ENCODE data around the gene EGFL8. TPM values are rescaled to one million over a fixed set of nuclear protein-coding genes. Genes with fewer than 3 reads are reported as not detected.

The EGFL8 gene
- total RNA-seq, 1 donor from 2014 or later = 13.3 TPM

DNA sequence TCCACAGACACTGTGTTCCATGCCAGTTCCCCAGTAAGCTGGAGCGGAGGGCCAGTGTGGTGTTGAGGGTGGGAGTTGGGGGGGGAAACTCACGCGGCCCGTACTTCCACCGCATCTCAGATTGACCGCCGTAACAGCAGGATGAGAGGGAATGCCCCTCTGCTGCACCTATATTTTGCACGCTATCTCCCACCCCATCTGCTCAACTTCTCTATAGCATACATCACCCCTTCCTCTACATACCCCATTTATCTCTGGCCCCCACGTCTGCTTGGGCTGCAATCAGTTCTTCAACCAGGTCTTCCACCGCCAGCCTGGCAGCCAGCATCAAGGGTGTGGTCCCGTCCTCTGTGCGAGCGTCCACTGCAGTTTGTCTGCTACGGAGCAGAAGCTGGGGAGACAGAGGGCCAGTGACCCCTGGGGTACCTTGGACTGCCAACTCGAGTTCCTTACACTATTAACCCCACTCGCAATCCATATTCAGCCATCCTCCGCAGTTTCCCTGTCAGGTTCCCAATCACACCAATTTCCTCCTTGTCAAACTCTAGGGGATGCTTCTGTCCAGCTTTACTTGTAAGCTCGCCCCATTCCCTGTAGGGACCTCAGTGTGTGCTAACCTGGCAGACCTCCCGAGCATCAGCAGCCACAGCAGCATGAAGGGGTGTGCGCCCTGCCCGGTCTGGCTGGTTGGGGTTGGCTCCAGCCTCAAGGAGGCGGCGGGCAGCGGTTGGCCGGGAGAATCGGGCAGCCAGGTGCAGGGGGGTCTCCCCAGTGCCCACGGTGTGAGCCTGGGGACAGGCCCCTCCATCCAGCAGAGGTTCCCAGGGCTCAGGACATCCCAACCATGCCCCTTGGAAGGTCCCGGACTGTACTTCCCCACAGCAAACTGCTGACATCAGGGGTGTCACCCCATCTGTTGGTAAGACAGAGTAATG lies 32.6 kb downstream of the EGFL8 start:
- TF ChIP-seq POLR2AphosphoS5 (IDR thresholded peaks at IDR 0.05; ENCODE audit: insufficient read depth in 1 of 2, low read depth in 1 of 2) (no peak), POLR2A (IDR thresholded peaks at IDR 0.05) (no peak)
- TF ChIP-seq, protein P1, sequence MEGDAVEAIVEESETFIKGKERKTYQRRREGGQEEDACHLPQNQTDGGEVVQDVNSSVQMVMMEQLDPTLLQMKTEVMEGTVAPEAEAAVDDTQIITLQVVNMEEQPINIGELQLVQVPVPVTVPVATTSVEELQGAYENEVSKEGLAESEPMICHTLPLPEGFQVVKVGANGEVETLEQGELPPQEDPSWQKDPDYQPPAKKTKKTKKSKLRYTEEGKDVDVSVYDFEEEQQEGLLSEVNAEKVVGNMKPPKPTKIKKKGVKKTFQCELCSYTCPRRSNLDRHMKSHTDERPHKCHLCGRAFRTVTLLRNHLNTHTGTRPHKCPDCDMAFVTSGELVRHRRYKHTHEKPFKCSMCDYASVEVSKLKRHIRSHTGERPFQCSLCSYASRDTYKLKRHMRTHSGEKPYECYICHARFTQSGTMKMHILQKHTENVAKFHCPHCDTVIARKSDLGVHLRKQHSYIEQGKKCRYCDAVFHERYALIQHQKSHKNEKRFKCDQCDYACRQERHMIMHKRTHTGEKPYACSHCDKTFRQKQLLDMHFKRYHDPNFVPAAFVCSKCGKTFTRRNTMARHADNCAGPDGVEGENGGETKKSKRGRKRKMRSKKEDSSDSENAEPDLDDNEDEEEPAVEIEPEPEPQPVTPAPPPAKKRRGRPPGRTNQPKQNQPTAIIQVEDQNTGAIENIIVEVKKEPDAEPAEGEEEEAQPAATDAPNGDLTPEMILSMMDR (IDR thresholded peaks at IDR 0.05) = no peak
- Histone ChIP-seq H3K4me1 (peaks cover 29% of the 10 kb centered on the region), H3K27ac (peak overlapping the region; percentile 99), H3K27me3 (no peaks in the 10 kb centered on the region), H3K4me3 (peak overlapping the region; percentile 72 to 87), H3K36me3 (no peaks in the 10 kb centered on the region), H3K9me3 (no peaks in the 10 kb centered on the region)
- DNase-seq (ENCODE audit: extremely low spot score in 2 of 2) = no peak
- intact Hi-C loops (cut with DNase I) = loop anchor here (5.0 kb wide), 1 partner anchor 80 kb away; no protein-coding TSS in a partner anchor

DNA sequence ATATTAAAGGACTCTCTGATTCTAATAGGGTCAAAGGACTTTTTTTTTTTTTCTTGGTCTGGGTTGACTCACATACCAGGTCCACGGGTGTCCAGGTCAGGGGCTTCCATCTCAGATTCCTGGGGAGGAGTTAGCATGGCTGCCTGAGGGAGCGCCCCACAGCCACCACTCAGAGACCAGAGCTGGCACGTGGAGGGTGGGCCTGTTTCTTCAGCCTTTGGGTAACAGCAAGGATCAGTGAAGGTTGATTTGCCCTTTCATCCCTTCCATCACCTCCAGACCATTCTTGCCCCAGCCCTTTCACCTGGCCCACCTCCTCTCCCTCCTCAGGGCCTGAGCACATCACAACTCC lies 33.9 kb downstream of the EGFL8 start:
- H3K9me3 ChIP-seq = no peaks in the 10 kb centered on the region
- H3K27ac ChIP-seq = no peak overlapping the region
- H3K27me3 ChIP-seq = no peaks in the 10 kb centered on the region
- no peak overlapping the region for H3K4me3 ChIP-seq
- peaks cover 21% of the 10 kb centered on the region for H3K4me1 ChIP-seq
- H3K36me3 ChIP-seq = no peaks in the 10 kb centered on the region
- intact Hi-C loops (cut with DNase I) = loop anchor here (5.0 kb wide), 1 partner anchor 81 kb away; no protein-coding TSS in a partner anchor
- no peak for DNase-seq (ENCODE audit: extremely low spot score in 2 of 2)
- TF ChIP-seq, protein P1 (IDR thresholded peaks at IDR 0.05) = no peak
- no peak for TF ChIP-seq POLR2AphosphoS5 (IDR thresholded peaks at IDR 0.05; ENCODE audit: insufficient read depth in 1 of 2, low read depth in 1 of 2)
- no peak for TF ChIP-seq POLR2A (IDR thresholded peaks at IDR 0.05)

GRCh38 chr6:32198866-32199265 lies 34.5 kb downstream of the EGFL8 start:
- Histone ChIP-seq H3K27ac (no peak overlapping the region), H3K27me3 (no peaks in the 10 kb centered on the region), H3K4me1 (peaks cover 21% of the 10 kb centered on the region), H3K4me3 (no peak overlapping the region), H3K36me3 (no peaks in the 10 kb centered on the region), H3K9me3 (no peaks in the 10 kb centered on the region)
- TF ChIP-seq POLR2AphosphoS5 (IDR thresholded peaks at IDR 0.05; ENCODE audit: insufficient read depth in 1 of 2, low read depth in 1 of 2) (no peak), POLR2A (IDR thresholded peaks at IDR 0.05) (no peak)
- TF ChIP-seq, protein P1 (IDR thresholded peaks at IDR 0.05) = no peak
- intact Hi-C loops (cut with DNase I) = loop anchor here (5.0 kb wide), 1 partner anchor 82 kb away; no protein-coding TSS in a partner anchor
- no peak for DNase-seq (ENCODE audit: extremely low spot score in 2 of 2)

DNA sequence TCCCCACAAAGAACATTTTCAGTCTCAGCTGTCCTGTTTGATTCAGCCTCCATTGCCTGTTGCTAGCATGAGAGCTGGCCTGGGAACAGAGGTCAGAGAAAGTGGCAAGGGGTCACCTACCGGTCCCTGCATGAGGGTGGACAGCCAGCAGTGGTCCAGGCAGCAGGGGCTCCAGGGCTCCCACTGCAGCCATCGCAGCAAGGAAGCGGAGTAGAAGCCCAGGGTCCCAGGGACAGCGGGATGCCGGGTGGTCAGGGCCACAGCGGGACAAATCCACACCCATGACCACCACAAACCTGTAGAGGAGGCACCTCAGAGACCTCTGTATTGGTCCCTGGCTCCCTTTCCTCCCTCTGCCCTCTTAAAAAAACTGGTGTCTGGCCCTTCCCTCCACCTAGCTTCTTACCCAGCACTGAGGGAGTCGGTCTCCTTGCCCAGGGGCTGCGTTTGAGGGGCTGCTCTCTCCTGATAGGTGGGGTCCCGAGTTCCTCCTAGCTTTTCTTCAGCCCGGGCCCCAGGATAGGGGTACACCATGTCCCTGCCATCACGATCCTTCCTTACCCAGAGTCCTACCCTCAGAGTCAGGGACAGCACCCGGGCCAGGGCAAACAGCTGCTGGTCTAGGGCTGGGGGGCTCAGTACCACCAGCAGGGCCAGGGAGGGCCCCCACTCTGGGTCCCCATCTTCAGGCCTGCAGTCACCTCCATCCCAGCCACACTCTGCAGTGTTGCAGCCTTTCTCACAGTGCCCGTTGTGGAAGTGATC lies 36.5 kb downstream of the EGFL8 start:
- Histone ChIP-seq H3K27me3 (no peaks in the 10 kb centered on the region), H3K27ac (no peak overlapping the region), H3K9me3 (no peaks in the 10 kb centered on the region), H3K36me3 (no peaks in the 10 kb centered on the region), H3K4me3 (no peak overlapping the region), H3K4me1 (peaks cover 12% of the 10 kb centered on the region)
- intact Hi-C loops (cut with DNase I) = no loop called here
- DNase-seq (ENCODE audit: extremely low spot score in 2 of 2) = no peak
- TF ChIP-seq POLR2A (IDR thresholded peaks at IDR 0.05) = no peak

GRCh38 chr6:32202186-32202585 lies 37.8 kb downstream of the EGFL8 start:
- H3K27me3 ChIP-seq = no peaks in the 10 kb centered on the region
- H3K4me3 ChIP-seq = no peak overlapping the region
- no peak for TF ChIP-seq POLR2AphosphoS5 (IDR thresholded peaks at IDR 0.05; ENCODE audit: insufficient read depth in 1 of 2, low read depth in 1 of 2)
- TF ChIP-seq, protein P1 (IDR thresholded peaks at IDR 0.05) = no peak
- TF ChIP-seq POLR2A (IDR thresholded peaks at IDR 0.05) = no peak
- peaks cover 2% of the 10 kb centered on the region for H3K4me1 ChIP-seq
- intact Hi-C loops (cut with DNase I) = no loop called here
- no peak for DNase-seq (ENCODE audit: extremely low spot score in 2 of 2)
- no peaks in the 10 kb centered on the region for H3K36me3 ChIP-seq
- H3K27ac ChIP-seq = no peak overlapping the region
- no peaks in the 10 kb centered on the region for H3K9me3 ChIP-seq
